H1 (cell line): ENCODE results near the gene SPINT2. TPM values are rescaled to one million over a fixed set of nuclear protein-coding genes. Genes with fewer than 3 reads are reported as not detected.

Experiments
- HDAC2 ChIP-seq, 2 experiments: fragments of 300-600 bp in 1 of 2; sonication (generic) in 1 of 2; IDR thresholded peaks; 2 replicates each; pipeline ENCODE4 v1.6.1; 2011 to 2012; ENCODE audit warnings: low read depth in 2 of 2, low read length in 2 of 2, mild to moderate bottlenecking in 2 of 2, moderate library complexity in 2 of 2, borderline replicate concordance in 1 of 2, inconsistent platforms in 1 of 2
- POU5F1 ChIP-seq: IDR thresholded peaks from 2 replicates; pipeline ENCODE4 v1.6.1; 2011; ENCODE audit warnings: low read depth, mild to moderate bottlenecking, low read length, moderate library complexity
- RXRA ChIP-seq: IDR thresholded peaks from 2 replicates; pipeline ENCODE4 v1.6.1; 2011; ENCODE audit warnings: low read depth, mild to moderate bottlenecking, low read length, moderate library complexity; ENCODE audit not compliant: insufficient read depth
- polyA plus RNA-seq, 7 experiments: library from polyadenylated mRNA; depleted of rRNA in 3 of 7; stranded (reverse) in 5 of 7; unstranded in 2 of 7; fragments of >200 nt in 5 of 7; fragments of 200-250 nt in 2 of 7; gene quantifications; 1 replicate in 5 of 7; 2 replicates in 1 of 7; 4 replicates in 1 of 7; pipeline versions ENCODE4 v1.2.1 to v1.2.3, GENCODE V29; 2011 to 2013; ENCODE audit warnings: missing spikeins in 2 of 7, mixed read lengths in 2 of 7
- total RNA-seq: library from RNA; stranded (reverse); fragmentation: NEBNext Ultra II Directional; extraction: Animal tissue kit (Norgen Biotek cat#: 25700); gene quantifications from 2 replicates; pipeline ENCODE4 v1.2.1, GENCODE V29; 2021
- TF ChIP-seq, protein P1 (sequence below): IDR thresholded peaks from 2 replicates; pipeline ENCODE4 v1.6.1; 2012; ENCODE audit warnings: low read length, inconsistent platforms
- TF ChIP-seq, protein P2 (sequence below): IDR thresholded peaks from 2 replicates; pipeline ENCODE4 v1.6.1; 2011; ENCODE audit warnings: low read depth, mild to moderate bottlenecking, low read length; ENCODE audit not compliant: insufficient read depth
- TF ChIP-seq, protein P3 (sequence below): fragments of 300-600 bp; sonication (generic); IDR thresholded peaks from 2 replicates; pipeline ENCODE4 v1.7.1; 2012; ENCODE audit warnings: low read length, moderate library complexity, mild to moderate bottlenecking, inconsistent platforms; ENCODE audit not compliant: insufficient replicate concordance

The SPINT2 gene
- total and polyA plus RNA-seq, 2 of the 8 experiments (the other 6 are each of a cell fraction or from before 2014, with no cell fraction given): 294 to 296 TPM

DNA sequence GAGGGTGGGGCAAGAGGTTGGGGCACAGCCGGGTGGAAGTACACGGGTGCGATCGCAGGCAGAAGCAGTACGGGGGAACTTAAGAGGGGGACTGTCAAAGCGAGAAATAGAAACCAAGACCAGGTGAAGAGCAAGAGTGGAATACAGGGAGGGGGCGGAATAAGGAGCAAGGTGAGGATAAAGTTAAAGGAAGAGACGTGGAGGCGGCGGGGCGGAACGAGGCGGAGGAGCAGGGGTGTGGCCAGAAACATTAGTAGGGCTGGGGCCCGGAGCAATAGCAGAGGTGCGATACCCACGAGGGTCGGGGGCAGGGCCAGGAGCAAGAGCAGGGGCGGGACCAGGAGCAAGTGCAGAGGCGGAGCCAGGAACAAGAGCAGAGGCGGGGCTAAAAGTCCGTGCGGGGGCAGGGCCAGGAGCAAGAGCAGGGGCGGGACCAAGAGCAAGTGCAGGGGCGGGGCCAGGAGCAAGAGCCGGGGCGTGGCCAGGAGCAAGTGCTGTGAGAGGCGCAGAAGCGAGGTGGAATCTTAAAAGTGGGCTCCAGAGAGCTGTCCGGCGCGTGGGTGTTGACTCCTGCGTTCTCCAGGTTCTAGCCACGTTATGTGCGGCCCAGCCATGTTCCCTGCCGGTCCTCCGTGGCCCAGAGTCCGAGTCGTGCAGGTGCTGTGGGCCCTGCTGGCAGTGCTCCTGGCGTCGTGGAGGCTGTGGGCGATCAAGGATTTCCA lies 72.4 kb downstream of the SPINT2 start (continued):
- TF ChIP-seq, protein P1, sequence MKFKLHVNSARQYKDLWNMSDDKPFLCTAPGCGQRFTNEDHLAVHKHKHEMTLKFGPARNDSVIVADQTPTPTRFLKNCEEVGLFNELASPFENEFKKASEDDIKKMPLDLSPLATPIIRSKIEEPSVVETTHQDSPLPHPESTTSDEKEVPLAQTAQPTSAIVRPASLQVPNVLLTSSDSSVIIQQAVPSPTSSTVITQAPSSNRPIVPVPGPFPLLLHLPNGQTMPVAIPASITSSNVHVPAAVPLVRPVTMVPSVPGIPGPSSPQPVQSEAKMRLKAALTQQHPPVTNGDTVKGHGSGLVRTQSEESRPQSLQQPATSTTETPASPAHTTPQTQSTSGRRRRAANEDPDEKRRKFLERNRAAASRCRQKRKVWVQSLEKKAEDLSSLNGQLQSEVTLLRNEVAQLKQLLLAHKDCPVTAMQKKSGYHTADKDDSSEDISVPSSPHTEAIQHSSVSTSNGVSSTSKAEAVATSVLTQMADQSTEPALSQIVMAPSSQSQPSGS: no peak
- TF ChIP-seq, protein P2, sequence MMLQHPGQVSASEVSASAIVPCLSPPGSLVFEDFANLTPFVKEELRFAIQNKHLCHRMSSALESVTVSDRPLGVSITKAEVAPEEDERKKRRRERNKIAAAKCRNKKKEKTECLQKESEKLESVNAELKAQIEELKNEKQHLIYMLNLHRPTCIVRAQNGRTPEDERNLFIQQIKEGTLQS: no peak
- TF ChIP-seq, protein P3, sequence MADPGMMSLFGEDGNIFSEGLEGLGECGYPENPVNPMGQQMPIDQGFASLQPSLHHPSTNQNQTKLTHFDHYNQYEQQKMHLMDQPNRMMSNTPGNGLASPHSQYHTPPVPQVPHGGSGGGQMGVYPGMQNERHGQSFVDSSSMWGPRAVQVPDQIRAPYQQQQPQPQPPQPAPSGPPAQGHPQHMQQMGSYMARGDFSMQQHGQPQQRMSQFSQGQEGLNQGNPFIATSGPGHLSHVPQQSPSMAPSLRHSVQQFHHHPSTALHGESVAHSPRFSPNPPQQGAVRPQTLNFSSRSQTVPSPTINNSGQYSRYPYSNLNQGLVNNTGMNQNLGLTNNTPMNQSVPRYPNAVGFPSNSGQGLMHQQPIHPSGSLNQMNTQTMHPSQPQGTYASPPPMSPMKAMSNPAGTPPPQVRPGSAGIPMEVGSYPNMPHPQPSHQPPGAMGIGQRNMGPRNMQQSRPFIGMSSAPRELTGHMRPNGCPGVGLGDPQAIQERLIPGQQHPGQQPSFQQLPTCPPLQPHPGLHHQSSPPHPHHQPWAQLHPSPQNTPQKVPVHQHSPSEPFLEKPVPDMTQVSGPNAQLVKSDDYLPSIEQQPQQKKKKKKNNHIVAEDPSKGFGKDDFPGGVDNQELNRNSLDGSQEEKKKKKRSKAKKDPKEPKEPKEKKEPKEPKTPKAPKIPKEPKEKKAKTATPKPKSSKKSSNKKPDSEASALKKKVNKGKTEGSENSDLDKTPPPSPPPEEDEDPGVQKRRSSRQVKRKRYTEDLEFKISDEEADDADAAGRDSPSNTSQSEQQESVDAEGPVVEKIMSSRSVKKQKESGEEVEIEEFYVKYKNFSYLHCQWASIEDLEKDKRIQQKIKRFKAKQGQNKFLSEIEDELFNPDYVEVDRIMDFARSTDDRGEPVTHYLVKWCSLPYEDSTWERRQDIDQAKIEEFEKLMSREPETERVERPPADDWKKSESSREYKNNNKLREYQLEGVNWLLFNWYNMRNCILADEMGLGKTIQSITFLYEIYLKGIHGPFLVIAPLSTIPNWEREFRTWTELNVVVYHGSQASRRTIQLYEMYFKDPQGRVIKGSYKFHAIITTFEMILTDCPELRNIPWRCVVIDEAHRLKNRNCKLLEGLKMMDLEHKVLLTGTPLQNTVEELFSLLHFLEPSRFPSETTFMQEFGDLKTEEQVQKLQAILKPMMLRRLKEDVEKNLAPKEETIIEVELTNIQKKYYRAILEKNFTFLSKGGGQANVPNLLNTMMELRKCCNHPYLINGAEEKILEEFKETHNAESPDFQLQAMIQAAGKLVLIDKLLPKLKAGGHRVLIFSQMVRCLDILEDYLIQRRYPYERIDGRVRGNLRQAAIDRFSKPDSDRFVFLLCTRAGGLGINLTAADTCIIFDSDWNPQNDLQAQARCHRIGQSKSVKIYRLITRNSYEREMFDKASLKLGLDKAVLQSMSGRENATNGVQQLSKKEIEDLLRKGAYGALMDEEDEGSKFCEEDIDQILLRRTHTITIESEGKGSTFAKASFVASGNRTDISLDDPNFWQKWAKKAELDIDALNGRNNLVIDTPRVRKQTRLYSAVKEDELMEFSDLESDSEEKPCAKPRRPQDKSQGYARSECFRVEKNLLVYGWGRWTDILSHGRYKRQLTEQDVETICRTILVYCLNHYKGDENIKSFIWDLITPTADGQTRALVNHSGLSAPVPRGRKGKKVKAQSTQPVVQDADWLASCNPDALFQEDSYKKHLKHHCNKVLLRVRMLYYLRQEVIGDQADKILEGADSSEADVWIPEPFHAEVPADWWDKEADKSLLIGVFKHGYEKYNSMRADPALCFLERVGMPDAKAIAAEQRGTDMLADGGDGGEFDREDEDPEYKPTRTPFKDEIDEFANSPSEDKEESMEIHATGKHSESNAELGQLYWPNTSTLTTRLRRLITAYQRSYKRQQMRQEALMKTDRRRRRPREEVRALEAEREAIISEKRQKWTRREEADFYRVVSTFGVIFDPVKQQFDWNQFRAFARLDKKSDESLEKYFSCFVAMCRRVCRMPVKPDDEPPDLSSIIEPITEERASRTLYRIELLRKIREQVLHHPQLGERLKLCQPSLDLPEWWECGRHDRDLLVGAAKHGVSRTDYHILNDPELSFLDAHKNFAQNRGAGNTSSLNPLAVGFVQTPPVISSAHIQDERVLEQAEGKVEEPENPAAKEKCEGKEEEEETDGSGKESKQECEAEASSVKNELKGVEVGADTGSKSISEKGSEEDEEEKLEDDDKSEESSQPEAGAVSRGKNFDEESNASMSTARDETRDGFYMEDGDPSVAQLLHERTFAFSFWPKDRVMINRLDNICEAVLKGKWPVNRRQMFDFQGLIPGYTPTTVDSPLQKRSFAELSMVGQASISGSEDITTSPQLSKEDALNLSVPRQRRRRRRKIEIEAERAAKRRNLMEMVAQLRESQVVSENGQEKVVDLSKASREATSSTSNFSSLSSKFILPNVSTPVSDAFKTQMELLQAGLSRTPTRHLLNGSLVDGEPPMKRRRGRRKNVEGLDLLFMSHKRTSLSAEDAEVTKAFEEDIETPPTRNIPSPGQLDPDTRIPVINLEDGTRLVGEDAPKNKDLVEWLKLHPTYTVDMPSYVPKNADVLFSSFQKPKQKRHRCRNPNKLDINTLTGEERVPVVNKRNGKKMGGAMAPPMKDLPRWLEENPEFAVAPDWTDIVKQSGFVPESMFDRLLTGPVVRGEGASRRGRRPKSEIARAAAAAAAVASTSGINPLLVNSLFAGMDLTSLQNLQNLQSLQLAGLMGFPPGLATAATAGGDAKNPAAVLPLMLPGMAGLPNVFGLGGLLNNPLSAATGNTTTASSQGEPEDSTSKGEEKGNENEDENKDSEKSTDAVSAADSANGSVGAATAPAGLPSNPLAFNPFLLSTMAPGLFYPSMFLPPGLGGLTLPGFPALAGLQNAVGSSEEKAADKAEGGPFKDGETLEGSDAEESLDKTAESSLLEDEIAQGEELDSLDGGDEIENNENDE: no peak
- TF ChIP-seq POU5F1 (no peak), HDAC2 (IDR thresholded peaks at IDR 0.05; ENCODE audit: borderline replicate concordance in 1 of 2, low read depth in 2 of 2, low read length in 2 of 2) (peak in 1 of 2 experiments; percentile 51; a peak in 2 of 4 replicates), RXRA (no peak)
